Karpas-422 (cell line): ENCODE measurements around the gene MROH2B. TPM values are rescaled to one million over a fixed set of nuclear protein-coding genes. Genes with fewer than 3 reads are reported as not detected.

ENCODE experiments used
- DNase-seq: peaks from one replicate; pipeline ENCODE4 v3.0.0-alpha.2; 2015
- H2AFZ ChIP-seq: fragments of 200-600 bp; sonication (generic); 2 replicates; pipeline ENCODE4 v1.6.1; 2014; ENCODE audit warnings: antibody characterized with exemption, low read length, mixed read lengths
- H3K27ac ChIP-seq: fragments of 200-600 bp; sonication (generic); 2 replicates; pipeline ENCODE4 v1.5.1; 2014; ENCODE audit warnings: mild to moderate bottlenecking, low read length, moderate library complexity
- H3K27me3 ChIP-seq: fragments of 200-600 bp; sonication (generic); 2 replicates; pipeline ENCODE4 v1.6.1; 2014; ENCODE audit warnings: low read length, mixed read lengths
- H3K36me3 ChIP-seq: fragments of 200-600 bp; sonication (generic); 2 replicates; pipeline ENCODE4 v1.6.1; 2014; ENCODE audit warnings: low read length, mixed read lengths; ENCODE audit not compliant: insufficient read depth
- H3K4me1 ChIP-seq: fragments of 200-600 bp; sonication (generic); 2 replicates; pipeline ENCODE4 v1.6.1; 2014; ENCODE audit warnings: mild to moderate bottlenecking, low read length, mixed read lengths
- H3K4me2 ChIP-seq: fragments of 200-600 bp; sonication (generic); 2 replicates; pipeline ENCODE4 v1.6.1; 2014; ENCODE audit warnings: low read length, low read depth, mild to moderate bottlenecking; ENCODE audit not compliant: poor library complexity, severe bottlenecking
- H3K4me3 ChIP-seq: fragments of 200-600 bp; sonication (generic); 2 replicates; pipeline ENCODE4 v1.5.1; 2014; ENCODE audit warnings: mild to moderate bottlenecking, antibody characterized with exemption, low read length, mixed read lengths
- H3K79me2 ChIP-seq: fragments of 200-600 bp; sonication (generic); 2 replicates; pipeline ENCODE4 v1.6.1; 2014; ENCODE audit warnings: mild to moderate bottlenecking, low read length, mixed read lengths
- H3K9ac ChIP-seq: fragments of 200-600 bp; sonication (generic); 2 replicates; pipeline ENCODE4 v1.6.0; 2014; ENCODE audit warnings: low read length
- H3K9me2 ChIP-seq: fragments of 200-600 bp; sonication (generic), shearing (Covaris generic); replicated peaks from 2 replicates; pipeline ENCODE4 v1.6.0; 2014; ENCODE audit warnings: mild to moderate bottlenecking, low read length, moderate library complexity; ENCODE audit not compliant: insufficient read depth
- H3K9me3 ChIP-seq: fragments of 300-700, 200-600 bp; sonication (generic); 2 replicates; pipeline ENCODE4 v1.6.1; 2014; ENCODE audit warnings: low read length, mixed read lengths
- H4K20me1 ChIP-seq: fragments of 200-600 bp; sonication (generic); 2 replicates; pipeline ENCODE4 v1.6.1; 2014; ENCODE audit warnings: mild to moderate bottlenecking, antibody characterized with exemption, low read length, low read depth; ENCODE audit not compliant: insufficient read depth
- total RNA-seq: library from RNA; depleted of rRNA; stranded (reverse); fragments of >200 nt; shearing (Covaris generic); gene quantifications from 2 replicates; pipeline ENCODE4 v1.2.3, GENCODE V29; 2014; ENCODE audit warnings: low replicate concordance; rRNA removed

Gene MROH2B
- not detected in 2 replicates for total RNA-seq

DNA sequence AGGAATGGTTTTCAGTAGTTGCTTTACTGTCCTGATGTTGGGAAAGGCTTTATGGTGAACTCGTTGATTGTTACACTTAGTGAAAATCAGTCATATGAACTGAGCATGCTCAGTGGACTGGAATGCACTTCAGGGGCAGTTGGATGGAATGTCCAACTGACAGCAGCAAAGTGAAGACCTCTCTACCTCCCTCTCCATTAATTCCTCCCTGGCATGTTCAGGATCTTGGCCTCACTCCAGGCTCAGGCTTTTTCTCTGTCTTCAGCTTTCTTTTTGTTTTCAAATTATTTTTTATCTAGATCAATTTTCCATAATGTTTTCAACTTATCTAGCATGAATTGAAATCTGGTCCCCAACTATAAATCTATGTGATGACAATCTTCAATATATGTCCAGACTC lies at the start of gene MROH2B:
Gene MROH2B (minus strand): TSS at position 101 of the 400 bp plus-strand sequence. CDS start 490 bp downstream, outside the sequence.
- H3K4me2 ChIP-seq: no peak within 1 kb of the TSS
- no peak within 1 kb of the TSS for H3K27ac ChIP-seq
- no peaks in the 10 kb centered on the region for H3K27me3 ChIP-seq
- H4K20me1 ChIP-seq: no peaks in the 10 kb centered on the region
- H2AFZ ChIP-seq: no peak within 1 kb of the TSS
- H3K4me3 ChIP-seq: no peak within 1 kb of the TSS
- no peaks in the 10 kb centered on the region; the same call in 1 of the 2 replicates for H3K9me2 ChIP-seq
- no peak for DNase-seq
- no peaks in the 10 kb centered on the region for H3K9me3 ChIP-seq
- no peaks in the 10 kb centered on the region for H3K36me3 ChIP-seq
- H3K9ac ChIP-seq: no peak within 1 kb of the TSS
- H3K4me1 ChIP-seq: no peaks in the 10 kb centered on the region
- no peaks in the 10 kb centered on the region for H3K79me2 ChIP-seq

GRCh38 chr5:41120600-41120999 lies 49.5 kb upstream of the MROH2B start:
- Histone ChIP-seq H3K9me3 (no peaks in the 10 kb centered on the region), H3K27me3 (no peaks in the 10 kb centered on the region), H4K20me1 (no peaks in the 10 kb centered on the region), H3K9ac (no peak overlapping the region), H3K36me3 (no peaks in the 10 kb centered on the region), H3K4me1 (no peaks in the 10 kb centered on the region), H3K9me2 (no peaks in the 10 kb centered on the region), H2AFZ (no peak overlapping the region), H3K27ac (no peak overlapping the region), H3K79me2 (no peaks in the 10 kb centered on the region), H3K4me3 (no peak overlapping the region), H3K4me2 (no peak overlapping the region)
- no peak for DNase-seq

DNA sequence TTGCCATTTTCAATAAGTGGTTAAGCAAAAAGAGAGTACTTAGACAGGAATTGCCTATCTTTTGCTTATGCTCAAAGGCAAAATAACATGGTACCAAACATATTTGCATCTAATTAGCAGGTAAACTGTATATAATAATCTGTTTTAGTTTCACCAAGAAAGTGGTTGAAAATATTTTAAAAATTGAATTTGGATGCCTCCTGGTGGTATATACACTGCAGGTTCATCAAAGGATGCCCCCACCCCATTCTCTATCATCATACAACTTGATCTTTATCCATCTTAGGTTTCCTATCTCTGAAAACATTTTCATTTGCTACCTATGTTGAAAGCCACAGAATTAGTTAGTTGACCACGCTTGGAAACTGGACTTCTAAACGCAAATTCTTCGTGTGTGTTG lies 47.0 kb upstream of the MROH2B start:
- peak; percentile 71 for DNase-seq
- Histone ChIP-seq H3K4me1 (no peaks in the 10 kb centered on the region), H3K27ac (no peak overlapping the region), H3K4me3 (no peak overlapping the region), H3K9me2 (no peaks in the 10 kb centered on the region), H3K79me2 (no peaks in the 10 kb centered on the region), H3K36me3 (no peaks in the 10 kb centered on the region), H3K9ac (no peak overlapping the region), H2AFZ (no peak overlapping the region), H3K27me3 (no peaks in the 10 kb centered on the region), H3K9me3 (no peaks in the 10 kb centered on the region), H4K20me1 (no peaks in the 10 kb centered on the region), H3K4me2 (no peak overlapping the region)

GRCh38 chr5:41115281-41115680 lies 44.1 kb upstream of the MROH2B start:
- Histone ChIP-seq H3K9me3 (no peaks in the 10 kb centered on the region), H4K20me1 (no peaks in the 10 kb centered on the region), H3K79me2 (no peaks in the 10 kb centered on the region), H2AFZ (no peak overlapping the region), H3K36me3 (no peaks in the 10 kb centered on the region), H3K9me2 (no peaks in the 10 kb centered on the region), H3K4me2 (no peak overlapping the region), H3K9ac (no peak overlapping the region), H3K27me3 (no peaks in the 10 kb centered on the region), H3K4me1 (peaks cover 4% of the 10 kb centered on the region; the same call in 1 of the 2 replicates), H3K27ac (no peak overlapping the region), H3K4me3 (no peak overlapping the region)
- no peak for DNase-seq

DNA sequence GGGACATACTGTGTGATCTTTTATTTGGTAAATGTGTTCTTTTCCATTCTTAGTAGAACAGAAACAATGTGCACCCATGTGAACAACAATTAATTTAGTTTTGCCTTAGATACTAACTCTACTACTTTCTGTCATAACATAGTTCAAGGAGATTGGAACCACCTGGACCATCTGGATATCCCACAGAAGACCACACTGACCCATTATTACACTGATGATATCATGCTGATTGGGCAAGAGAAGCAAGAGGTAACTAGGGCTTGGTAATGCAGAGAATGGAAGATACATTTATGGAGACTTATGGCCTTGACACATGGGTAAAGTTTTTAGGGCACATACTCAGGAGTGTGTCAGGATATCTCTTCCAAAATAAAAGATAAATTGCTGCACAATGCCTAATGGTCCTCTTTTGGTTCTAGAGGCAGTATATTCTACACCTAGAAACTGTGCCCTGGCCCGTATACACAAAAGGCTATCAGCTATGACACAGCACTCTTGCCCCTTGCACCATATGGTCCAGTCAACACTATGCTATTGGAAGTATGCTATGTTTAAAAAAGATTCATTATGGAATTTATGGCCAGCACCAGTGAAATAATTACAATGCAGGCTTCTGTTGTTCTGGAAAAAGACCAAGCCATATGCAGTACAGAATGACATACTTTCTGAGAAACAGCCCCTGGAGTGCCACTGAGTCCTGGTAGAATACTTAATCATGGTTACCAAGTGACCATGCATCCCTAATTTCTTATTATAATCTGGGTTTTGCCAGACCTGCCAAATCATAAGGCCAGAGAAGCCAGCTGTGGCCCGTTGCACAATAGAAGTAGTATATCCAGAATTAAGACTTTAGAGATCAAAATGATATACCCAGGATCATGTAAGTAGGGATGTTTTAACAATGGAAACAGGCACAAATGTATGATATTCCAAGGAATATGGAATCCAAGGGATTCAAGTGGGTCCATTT lies 41.6 kb upstream of the MROH2B start:
- no peaks in the 10 kb centered on the region for H3K36me3 ChIP-seq
- no peak overlapping the region for H3K4me3 ChIP-seq
- no peak overlapping the region for H3K27ac ChIP-seq
- H3K27me3 ChIP-seq: no peaks in the 10 kb centered on the region
- no peaks in the 10 kb centered on the region for H3K9me3 ChIP-seq
- no peak for DNase-seq
- no peaks in the 10 kb centered on the region for H4K20me1 ChIP-seq
- H3K4me2 ChIP-seq: no peak overlapping the region
- peaks cover 4% of the 10 kb centered on the region; the same call in 1 of the 2 replicates for H3K4me1 ChIP-seq
- H3K9me2 ChIP-seq: no peaks in the 10 kb centered on the region
- no peak overlapping the region for H2AFZ ChIP-seq
- no peak overlapping the region for H3K9ac ChIP-seq
- H3K79me2 ChIP-seq: no peaks in the 10 kb centered on the region

GRCh38 chr5:41109186-41109585 lies 38.0 kb upstream of the MROH2B start:
- no peaks in the 10 kb centered on the region for H3K9me3 ChIP-seq
- no peak overlapping the region for H3K9ac ChIP-seq
- no peaks in the 10 kb centered on the region for H3K79me2 ChIP-seq
- no peaks in the 10 kb centered on the region for H3K36me3 ChIP-seq
- no peaks in the 10 kb centered on the region for H3K27me3 ChIP-seq
- H2AFZ ChIP-seq: no peak overlapping the region
- no peak for DNase-seq
- peaks cover 4% of the 10 kb centered on the region; the same call in 1 of the 2 replicates for H3K4me1 ChIP-seq
- H3K4me2 ChIP-seq: no peak overlapping the region
- no peaks in the 10 kb centered on the region for H4K20me1 ChIP-seq
- H3K9me2 ChIP-seq: no peaks in the 10 kb centered on the region
- no peak overlapping the region for H3K4me3 ChIP-seq
- no peak overlapping the region for H3K27ac ChIP-seq

- H3K4me1 ChIP-seq: peaks cover 23% of the 10 kb centered on the region
- no peak overlapping the region for H3K9ac ChIP-seq
- no peaks in the 10 kb centered on the region for H3K36me3 ChIP-seq
- no peaks in the 10 kb centered on the region for H3K27me3 ChIP-seq
- no peaks in the 10 kb centered on the region for H3K79me2 ChIP-seq
- DNase-seq: no peak
- no peaks in the 10 kb centered on the region for H3K9me3 ChIP-seq
- H3K4me3 ChIP-seq: no peak overlapping the region
- no peak overlapping the region for H3K4me2 ChIP-seq
- H2AFZ ChIP-seq: no peak overlapping the region
- no peaks in the 10 kb centered on the region; the same call in 1 of the 2 replicates for H3K9me2 ChIP-seq
- H4K20me1 ChIP-seq: no peaks in the 10 kb centered on the region
- H3K27ac ChIP-seq: no peak overlapping the region
Measured at GRCh38 chr5:41102341-41102740, 31.2 kb upstream of the MROH2B start.

- Histone ChIP-seq H3K79me2 (no peaks in the 10 kb centered on the region), H3K9me3 (no peaks in the 10 kb centered on the region), H3K4me1 (peaks cover 64% of the 10 kb centered on the region), H3K9me2 (no peaks in the 10 kb centered on the region; the same call in 1 of the 2 replicates), H2AFZ (peak overlapping the region; percentile 29; the same call in 1 of the 2 replicates), H3K27me3 (no peaks in the 10 kb centered on the region), H3K9ac (no peak overlapping the region), H3K27ac (peak overlapping the region; percentile 67), H3K36me3 (no peaks in the 10 kb centered on the region; the same call in 1 of the 2 replicates), H3K4me3 (0 out of 2 replicates have a peak overlapping the region, but pooled peaks have one; percentile 22), H4K20me1 (no peaks in the 10 kb centered on the region), H3K4me2 (peak overlapping the region; percentile 55)
- DNase-seq: peak; percentile 90
Measured at GRCh38 chr5:41097642-41098041, 26.5 kb upstream of the MROH2B start.
